22Rv1 (cell line): ENCODE measurements around the gene CHST8.
"Not testable (repeated sequence)": the region's sequence is repeated elsewhere in the genome, so short reads cannot be mapped to it uniquely, and the experiment has no call there.

Source experiments
- H3K27ac ChIP-seq: fragments of 450-650 bp; 2 replicates; pipeline ENCODE4 v1.5.1; 2017
- CTCF ChIP-seq: fragments of 450-650 bp; IDR thresholded peaks from 2 replicates; pipeline ENCODE4 v1.5.1; 2017; ENCODE audit warnings: mild to moderate bottlenecking
- ZFX ChIP-seq: fragments of 450-650 bp; IDR thresholded peaks from 2 replicates; pipeline ENCODE4 v1.6.1; 2017; ENCODE audit warnings: antibody characterized with exemption, borderline replicate concordance

Gene CHST8

GRCh38 chr19:33693678-33694077, 71.9 kb downstream of the CHST8 start:
- H3K27ac ChIP-seq = no peak overlapping the region
- TF ChIP-seq CTCF (no peak), ZFX (no peak)

- not testable (repeated sequence) for H3K27ac ChIP-seq
These were observed 73.8 kb downstream of the CHST8 start for GRCh38 chr19:33695547-33695946.

GRCh38 chr19:33697766-33698165, 76.0 kb downstream of the CHST8 start:
- H3K27ac ChIP-seq = no peak overlapping the region
- TF ChIP-seq ZFX (no peak), CTCF (no peak)

- no peak overlapping the region for H3K27ac ChIP-seq
- TF ChIP-seq ZFX = no peak
- TF ChIP-seq CTCF = no peak
These were observed 77.1 kb downstream of the CHST8 start for GRCh38 chr19:33698576-33699435.

- TF ChIP-seq CTCF (no peak), ZFX (no peak)
- no peak overlapping the region for H3K27ac ChIP-seq
These were observed 78.1 kb downstream of the CHST8 start for GRCh38 chr19:33699754-33700407.

GRCh38 chr19:33700408-33701013, 78.8 kb downstream of the CHST8 start:
- TF ChIP-seq ZFX (no peak), CTCF (no peak)
- H3K27ac ChIP-seq = no peak overlapping the region

- no peak overlapping the region for H3K27ac ChIP-seq
- TF ChIP-seq CTCF (no peak), ZFX (no peak)
These were observed 79.8 kb downstream of the CHST8 start for GRCh38 chr19:33701565-33701964.
